ENCODE data around the gene FAM184A.

GRCh38 chr6:118999494-119000040 is 78.9 kb downstream of the FAM184A start:
- TF ChIP-seq EMX1 (CRISPR knock-in tag; IDR thresholded peaks at IDR 0.05) (no peak), CTCF (IDR thresholded peaks at IDR 0.05) (no peak), ZNF263 (CRISPR knock-in tag; IDR thresholded peaks at IDR 0.05; ENCODE audit: low read depth) (no peak), NR1H2 (CRISPR knock-in tag; IDR thresholded peaks at IDR 0.05) (no peak), ZNF423 (CRISPR knock-in tag; IDR thresholded peaks at IDR 0.05) (no peak), ELF4 (CRISPR knock-in tag; IDR thresholded peaks at IDR 0.05; ENCODE audit: low read depth) (no peak), HMGXB4 (CRISPR knock-in tag; IDR thresholded peaks at IDR 0.05) (no peak), FOXP4 (CRISPR knock-in tag; IDR thresholded peaks at IDR 0.05) (no peak)

All from WTC11 (cell line).